ENCODE measurements around the gene PLA2G12A. TPM values are rescaled to one million over a fixed set of nuclear protein-coding genes. Genes with fewer than 3 reads are reported as not detected.

The PLA2G12A gene
- total and polyA plus RNA-seq, 9 of the 15 experiments (the other 6 are each of a cell fraction or from before 2014, with no cell fraction given), result 24.2 to 226 (median 80.5) TPM

- TF ChIP-seq DMBX1 (CRISPR knock-in tag; IDR thresholded peaks at IDR 0.05; ENCODE audit: borderline replicate concordance) (no peak), ZNF644 (tag; IDR thresholded peaks at IDR 0.05; ENCODE audit: low read depth) (no peak), SP1 (CRISPR knock-in tag; IDR thresholded peaks at IDR 0.05) (peak; percentile 54; the same call in 1 of the 2 replicates)
- H3K9me1 ChIP-seq (ENCODE audit: control insufficient read depth, insufficient read depth, low read length), result no peaks in the 10 kb centered on the region
- H3K4me3 ChIP-seq, result peak overlapping the region; percentile 81
- H3K79me2 ChIP-seq (ENCODE audit: control insufficient read depth, insufficient read depth, low read length), result peaks cover 64% of the 10 kb centered on the region
- BruUV-seq (replicated peaks), result no TSS peak
- H3K4me2 ChIP-seq (ENCODE audit: insufficient read depth, low read length), result peak overlapping the region; percentile 95
- H2AFZ ChIP-seq (ENCODE audit: low read depth, low read length), result peak overlapping the region; percentile 7
- peak overlapping the region; percentile 76 to 88; a peak in 3 of 4 replicates for H3K9ac ChIP-seq (ENCODE audit: insufficient read depth in 1 of 2, low read depth in 2 of 2, low read length in 2 of 2)
- in situ Hi-C loops (cut with MboI), result no loop called here
- ChIA-PET POLR2A (interaction anchor here (0.8 kb wide), 1 partner anchor 19 kb away, joined by 3 read pairs; no protein-coding TSS in a partner anchor), CTCF (ENCODE audit: low intra/inter-chr PET ratio) (no interaction called here)
- FAIRE-seq, result no peak
- ATAC-seq, result no peak
- 0% methylated on average over 6 of the region's 6 CpGs for WGBS (ENCODE audit: insufficient coverage, low coverage, missing lambda C conversion rate)
- no peak for DNase-seq (ENCODE audit: extremely low read depth in 1 of 4, low spot score in 3 of 4)
- 0 out of 2 replicates have a peak, but pooled peaks cover 3% of the 10 kb centered on the region for H4K20me1 ChIP-seq (replicated peaks; ENCODE audit: control insufficient read depth, insufficient read depth, low read length)
- no peaks in the 10 kb centered on the region for H3K9me3 ChIP-seq (replicated peaks; ENCODE audit: control insufficient read depth, insufficient read depth, low read depth, low read length)
- H3K27ac ChIP-seq (ENCODE audit: extremely low read depth, low read depth, low read length), result peak overlapping the region; percentile 75
- H3K36me3 ChIP-seq (ENCODE audit: control insufficient read depth, insufficient read depth, low read length), result peaks cover 38% of the 10 kb centered on the region
- H3K27me3 ChIP-seq (ENCODE audit: control insufficient read depth in 2 of 2, insufficient read depth in 2 of 2, low read length in 2 of 2), result no peaks in the 10 kb centered on the region
- intact Hi-C loops (cut with micrococcal nuclease), result loop anchor here (2.0 to 5.0 kb wide), 2 partner anchors 26 to 469 kb away; partner anchors contain the start of genes CASP6 and ELOVL6
- H3K4me1 ChIP-seq (replicated peaks in 1 of 2; ENCODE audit: control insufficient read depth in 2 of 2, insufficient read depth in 2 of 2, low read length in 2 of 2), result peaks cover 8 to 18% of the 10 kb centered on the region in 2 experiments; a peak in 4 of 5 replicates
Measured at GRCh38 chr4:109728385-109728784, 1.5 kb downstream of the PLA2G12A start.

- intact Hi-C loops (cut with micrococcal nuclease) (no loop called here), in situ Hi-C loops (cut with MboI) (no loop called here)
- DNase-seq (ENCODE audit: extremely low read depth in 1 of 4, low spot score in 3 of 4) (no peak), ATAC-seq (no peak), FAIRE-seq (no peak)
- Histone ChIP-seq H3K36me3 (ENCODE audit: control insufficient read depth, insufficient read depth, low read length) (peaks cover 78% of the 10 kb centered on the region), H3K9me1 (ENCODE audit: control insufficient read depth, insufficient read depth, low read length) (no peaks in the 10 kb centered on the region), H3K4me2 (ENCODE audit: insufficient read depth, low read length) (no peak overlapping the region), H3K4me1 (replicated peaks in 1 of 2; ENCODE audit: control insufficient read depth in 2 of 2, insufficient read depth in 2 of 2, low read length in 2 of 2) (peaks cover 0 to 23% of the 10 kb centered on the region in 2 experiments; a peak in 2 of 5 replicates), H3K27ac (ENCODE audit: extremely low read depth, low read depth, low read length) (no peak overlapping the region), H3K4me3 (no peak overlapping the region), H3K27me3 (ENCODE audit: control insufficient read depth in 2 of 2, insufficient read depth in 2 of 2, low read length in 2 of 2) (no peaks in the 10 kb centered on the region), H3K9ac (ENCODE audit: insufficient read depth in 1 of 2, low read depth in 2 of 2, low read length in 2 of 2) (no peak overlapping the region), H4K20me1 (replicated peaks; ENCODE audit: control insufficient read depth, insufficient read depth, low read length) (0 out of 2 replicates have a peak, but pooled peaks cover 2% of the 10 kb centered on the region), H2AFZ (ENCODE audit: low read depth, low read length) (no peak overlapping the region), H3K9me3 (replicated peaks; ENCODE audit: control insufficient read depth, insufficient read depth, low read depth, low read length) (no peaks in the 10 kb centered on the region; the same call in 1 of the 2 replicates), H3K79me2 (ENCODE audit: control insufficient read depth, insufficient read depth, low read length) (peaks cover 98% of the 10 kb centered on the region)
- WGBS (ENCODE audit: insufficient coverage, low coverage, missing lambda C conversion rate), result 57% methylated on average over 2 of the region's 2 CpGs
- BruUV-seq (replicated peaks), result no TSS peak
- ChIA-PET POLR2A (no interaction called here), CTCF (ENCODE audit: low intra/inter-chr PET ratio) (no interaction called here)
- no peak for TF ChIP-seq TFAM (CRISPR knock-in tag; conservative IDR thresholded peaks at IDR 0.05)
- no peak for TF ChIP-seq FOXO4 (CRISPR knock-in tag; IDR thresholded peaks at IDR 0.05)
- TF ChIP-seq E2F3 (CRISPR knock-in tag; IDR thresholded peaks at IDR 0.05), result no peak
- TF ChIP-seq NR4A1 (CRISPR knock-in tag; IDR thresholded peaks at IDR 0.05), result no peak
- no peak for TF ChIP-seq NR4A1 (tag; IDR thresholded peaks at IDR 0.05)
- no peak for TF ChIP-seq TCF7L2 (IDR thresholded peaks at IDR 0.05; ENCODE audit: low read depth, low read length)
- no peak for TF ChIP-seq TCFL5 (CRISPR knock-in tag; conservative IDR thresholded peaks at IDR 0.05)
- TF ChIP-seq KDM5B (IDR thresholded peaks at IDR 0.05; ENCODE audit: insufficient replicate concordance, low read depth, low read length), result no peak
- TF ChIP-seq BRF2 (IDR thresholded peaks at IDR 0.05; ENCODE audit: borderline replicate concordance, insufficient read depth, insufficient read length), result no peak
Measured at GRCh38 chr4:109723110-109723509, 6.8 kb downstream of the PLA2G12A start.

All from K562 (cell line).